ENCODE results near the gene KIF22.

DNA sequence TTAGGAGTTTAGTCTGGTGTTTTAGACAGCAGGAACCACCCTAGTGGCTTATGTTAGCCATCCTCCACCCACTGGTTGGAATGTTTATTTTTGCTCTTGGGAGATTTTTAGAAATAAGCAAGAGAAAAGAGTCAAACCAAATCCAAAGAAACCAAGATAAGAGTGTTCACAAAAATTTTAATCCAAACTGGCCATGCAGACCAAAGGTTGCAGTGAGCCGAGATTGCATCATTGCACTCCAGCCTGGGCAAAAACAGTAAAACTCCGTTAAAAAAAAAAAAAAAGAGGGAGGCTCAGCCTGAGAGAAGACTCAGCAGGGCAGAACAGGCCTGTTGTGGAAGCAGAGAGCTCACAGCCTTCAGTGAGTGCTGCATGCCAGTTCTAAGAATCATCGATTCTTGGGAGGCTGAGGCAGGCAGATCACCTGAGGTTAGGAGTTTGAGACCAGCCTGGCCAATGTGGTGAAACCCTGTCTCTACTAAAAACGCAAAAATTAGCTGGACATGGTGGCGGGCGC, 32.5 kb upstream of the KIF22 start:
- TF ChIP-seq ELF4 (IDR thresholded peaks at IDR 0.05), result no peak
- TF ChIP-seq NFRKB (IDR thresholded peaks at IDR 0.05), result no peak
- TF ChIP-seq LEF1 (IDR thresholded peaks at IDR 0.05; ENCODE audit: borderline replicate concordance), result no peak
- TF ChIP-seq FOXM1 (IDR thresholded peaks at IDR 0.05; ENCODE audit: borderline replicate concordance), result no peak
- TF ChIP-seq BHLHE40 (IDR thresholded peaks at IDR 0.05; ENCODE audit: borderline replicate concordance), result no peak
- no peak for TF ChIP-seq HDGF (IDR thresholded peaks at IDR 0.05; ENCODE audit: borderline replicate concordance)
- TF ChIP-seq SP1 (IDR thresholded peaks at IDR 0.05), result no peak
- TF ChIP-seq FOXA1 (IDR thresholded peaks at IDR 0.05), result no peak
- TF ChIP-seq ARNT (IDR thresholded peaks at IDR 0.05), result no peak
